Erythroblast (primary cell): ENCODE measurements around the gene NKD1.

Source experiments
- GATA1 ChIP-seq: IDR thresholded peaks from 2 replicates; pipeline ENCODE4 v1.6.1; 2011; ENCODE audit warnings: low read depth, mild to moderate bottlenecking, control low read depth, low read length, moderate library complexity
- POLR2A ChIP-seq: IDR thresholded peaks from 2 replicates; pipeline ENCODE4 v1.6.1; 2011; ENCODE audit warnings: mild to moderate bottlenecking, low read length

- TF ChIP-seq POLR2A (no peak), GATA1 (no peak)
Observed at GRCh38 chr16:50616386-50616785, 68.2 kb downstream of the NKD1 start.
